GDM1 (cell line): ENCODE measurements around the gene ARHGAP22.

Source experiments
- DNase-seq: peaks from one replicate; lab custom pipeline; 2025; lab: John Stamatoyannopoulos, UW

The ARHGAP22 gene

DNA sequence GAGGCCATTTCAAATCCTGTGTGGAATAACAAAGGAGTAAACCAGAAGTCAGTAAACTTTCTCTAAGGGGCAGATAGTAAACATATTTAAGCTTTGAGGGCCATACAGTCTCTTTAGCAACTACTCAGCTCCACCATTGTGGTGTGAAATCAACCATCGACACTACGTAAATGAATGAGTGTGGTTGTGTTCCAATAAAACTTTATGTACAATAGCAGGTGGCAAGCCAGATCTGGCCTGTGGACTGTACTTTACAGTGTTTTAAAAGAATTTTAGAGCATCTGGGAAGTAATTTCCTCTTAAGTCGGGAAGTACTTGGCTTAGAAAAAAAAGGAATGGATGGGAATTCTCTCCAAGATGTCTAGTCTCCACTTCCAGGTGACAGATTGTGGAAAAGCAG, 71.3 kb downstream of the ARHGAP22 start:
- no peak for DNase-seq

GRCh38 chr10:48531486-48531885, 73.4 kb downstream of the ARHGAP22 start:
- DNase-seq, result no peak

DNA sequence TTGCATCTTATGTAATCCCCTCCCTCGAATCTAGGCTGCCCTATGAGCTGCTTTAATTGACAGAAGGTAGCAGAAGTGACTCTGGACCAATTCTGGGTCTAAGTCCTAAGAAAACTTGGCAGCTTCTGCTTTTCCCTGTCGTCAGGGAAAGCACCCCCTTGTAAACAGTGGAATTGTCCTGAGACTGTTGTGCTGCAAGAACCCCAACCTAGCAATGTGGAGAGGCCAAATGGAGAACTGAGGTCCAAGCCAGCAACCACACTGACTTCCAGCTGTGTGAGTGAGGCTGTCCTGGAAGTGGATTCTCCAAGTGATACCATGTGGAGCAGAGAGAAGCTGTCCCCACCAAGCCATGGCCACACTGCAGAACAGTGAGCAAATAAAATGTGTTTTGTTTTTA, 75.5 kb downstream of the ARHGAP22 start:
- DNase-seq, result no peak

GRCh38 chr10:48527756-48528155, 77.1 kb downstream of the ARHGAP22 start:
- no peak for DNase-seq

- DNase-seq, result no peak
Measured at GRCh38 chr10:48526846-48527505, 77.9 kb downstream of the ARHGAP22 start.

DNA sequence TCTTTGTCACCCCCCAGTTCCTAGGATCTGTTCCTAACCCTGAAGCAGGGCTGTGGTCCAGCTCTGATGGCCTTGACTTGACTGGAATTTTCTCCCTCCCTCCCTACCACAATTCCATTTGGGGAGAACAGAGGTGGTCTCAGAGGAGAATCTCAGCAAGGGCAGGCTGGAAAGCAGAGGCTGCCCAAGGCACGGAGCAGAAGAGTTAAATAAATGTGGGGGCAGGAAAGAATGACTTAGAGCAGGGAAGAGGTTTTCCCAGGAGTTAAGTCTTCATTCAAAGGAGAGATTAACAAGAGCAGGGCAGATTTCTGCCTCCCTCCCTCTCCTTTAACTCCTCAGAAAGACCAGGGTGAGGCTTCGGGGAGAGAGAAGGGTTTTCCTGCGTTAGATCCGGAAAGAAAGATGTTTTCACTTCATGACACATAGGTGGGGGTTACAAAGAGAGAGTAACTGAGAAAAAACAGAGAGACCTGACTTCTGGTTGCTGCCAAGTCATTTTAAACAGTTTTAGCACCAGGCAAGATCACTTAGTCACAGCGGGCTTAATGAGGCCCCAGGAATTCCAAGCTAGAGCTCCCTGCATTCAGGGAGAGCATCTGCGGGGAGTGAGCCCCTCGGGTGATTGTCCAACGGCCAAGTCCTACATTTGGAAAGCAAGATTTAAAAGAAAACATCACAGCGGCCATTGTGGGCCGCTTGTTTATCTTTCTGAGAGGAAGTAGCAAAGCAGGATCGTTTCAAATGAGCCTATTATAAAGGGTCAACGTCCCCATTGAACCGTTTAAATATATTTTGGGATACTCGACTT, 78.7 kb downstream of the ARHGAP22 start:
- DNase-seq, result no peak

DNA sequence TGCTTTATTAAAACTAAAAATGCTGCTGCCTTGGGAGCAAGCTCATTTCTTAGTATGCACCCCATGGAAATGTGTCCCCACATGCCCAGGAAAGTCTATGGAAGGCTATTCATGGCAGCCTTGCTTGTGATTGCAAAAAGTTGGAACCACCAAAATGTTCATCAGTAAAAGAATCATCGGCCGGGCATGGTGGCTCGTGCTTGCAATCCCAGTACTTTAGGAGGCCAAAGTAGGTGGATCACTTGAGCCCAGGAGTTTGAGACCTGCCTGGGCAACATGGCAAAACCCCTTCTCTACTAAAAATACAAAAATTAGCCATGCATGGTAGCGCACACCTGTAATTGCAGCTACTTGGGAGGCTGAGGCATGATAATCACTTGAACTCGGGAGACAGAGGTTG, 79.8 kb downstream of the ARHGAP22 start:
- DNase-seq, result no peak

- DNase-seq, result peak; percentile 68
Measured at GRCh38 chr10:48523820-48524758, 80.8 kb downstream of the ARHGAP22 start.

- DNase-seq, result no peak
Measured at GRCh38 chr10:48523212-48523819, 81.6 kb downstream of the ARHGAP22 start.

DNA sequence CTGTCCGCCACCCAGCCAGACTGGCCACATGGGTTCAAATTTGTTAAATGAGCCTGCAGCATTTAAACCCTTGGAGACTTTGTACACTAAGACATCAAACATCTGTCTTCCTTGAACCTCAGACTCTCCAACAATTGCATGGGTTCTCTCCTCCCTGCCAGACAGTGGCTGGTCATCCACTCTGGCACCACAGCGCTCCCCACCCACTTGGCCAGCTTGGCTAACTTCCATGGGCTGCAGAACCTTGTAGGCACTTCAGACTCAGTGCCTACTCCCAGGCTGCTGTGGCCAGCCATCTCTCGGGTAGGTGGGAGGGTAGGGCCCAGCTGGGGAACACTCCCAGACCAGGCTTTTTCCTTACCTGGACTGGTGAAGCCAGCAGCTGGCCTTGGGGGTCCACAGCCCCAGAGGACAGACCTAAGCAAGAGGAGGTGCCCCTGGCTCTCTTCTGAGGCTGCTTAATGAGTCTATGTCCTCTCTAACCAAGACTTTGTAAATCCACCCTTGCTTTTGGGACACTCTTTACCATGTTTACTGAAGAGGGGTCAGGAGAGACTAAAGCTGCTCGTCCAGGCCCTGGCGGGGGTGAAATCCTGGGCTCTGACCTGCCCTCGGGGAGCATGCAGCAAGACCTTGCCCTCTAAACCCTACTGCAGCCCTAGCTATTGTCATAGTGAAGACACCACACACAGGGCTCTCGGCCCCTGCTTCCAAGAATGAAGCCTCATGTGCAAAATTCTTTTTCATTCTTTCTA, 82.7 kb downstream of the ARHGAP22 start:
- no peak for DNase-seq

DNA sequence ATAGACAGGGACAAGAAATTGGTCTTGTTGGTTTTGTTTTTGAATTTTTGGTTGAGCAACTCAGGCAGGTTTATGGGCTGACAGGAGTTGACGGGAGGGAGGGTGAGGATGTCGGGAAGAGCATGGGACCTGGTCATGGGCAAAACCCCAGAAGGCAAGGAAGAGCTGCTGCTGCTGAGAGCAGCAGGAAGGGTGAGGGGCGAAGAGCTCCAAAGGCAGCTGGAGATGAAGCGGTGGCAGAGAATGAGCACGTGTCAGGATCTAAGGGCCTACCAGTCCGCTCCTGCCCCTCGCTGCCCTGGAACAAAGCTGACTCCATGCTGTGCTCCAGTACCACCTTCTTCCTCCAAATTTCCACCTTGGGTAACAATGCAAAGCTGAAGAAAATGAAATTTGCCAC, 84.3 kb downstream of the ARHGAP22 start:
- no peak for DNase-seq

- no peak for DNase-seq
Measured at GRCh38 chr10:48520184-48520506, 84.7 kb downstream of the ARHGAP22 start.

DNA sequence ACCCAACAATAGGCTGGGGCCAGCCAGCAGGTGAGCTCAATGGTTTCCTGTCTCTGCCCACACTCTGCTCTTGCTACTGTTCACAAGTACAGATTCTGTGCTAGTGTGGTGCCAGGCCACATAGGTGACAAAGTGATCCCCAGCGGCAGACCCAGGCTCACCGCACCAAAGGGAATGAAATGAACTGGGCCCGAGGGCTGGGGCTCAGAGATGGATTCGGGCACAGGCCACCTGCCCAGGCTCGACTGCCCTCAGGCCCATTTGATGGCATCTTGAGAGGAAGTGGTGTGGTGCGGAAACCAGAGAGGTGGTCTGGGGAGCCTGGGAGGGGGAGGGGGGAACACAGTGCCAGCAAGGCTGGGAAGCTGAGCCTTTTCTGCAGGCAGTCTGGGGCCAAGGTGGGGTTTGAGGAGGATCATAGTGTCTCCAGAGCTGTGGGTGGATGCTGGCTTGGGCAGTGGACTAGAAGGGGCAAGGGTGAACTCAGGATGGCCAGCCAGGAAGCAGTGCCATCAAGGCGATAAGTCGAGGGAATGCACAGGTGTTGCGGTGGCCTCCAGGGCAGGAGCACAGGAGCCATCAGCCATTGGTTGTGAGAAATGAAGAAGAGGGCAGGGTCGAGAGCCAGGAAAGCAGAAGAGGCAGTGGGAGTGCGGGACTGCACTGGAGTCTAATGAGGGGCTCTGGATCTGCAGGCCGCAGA, 85.2 kb downstream of the ARHGAP22 start:
- peak; percentile 33 for DNase-seq

GRCh38 chr10:48518986-48519385, 85.9 kb downstream of the ARHGAP22 start:
- DNase-seq, result no peak

DNA sequence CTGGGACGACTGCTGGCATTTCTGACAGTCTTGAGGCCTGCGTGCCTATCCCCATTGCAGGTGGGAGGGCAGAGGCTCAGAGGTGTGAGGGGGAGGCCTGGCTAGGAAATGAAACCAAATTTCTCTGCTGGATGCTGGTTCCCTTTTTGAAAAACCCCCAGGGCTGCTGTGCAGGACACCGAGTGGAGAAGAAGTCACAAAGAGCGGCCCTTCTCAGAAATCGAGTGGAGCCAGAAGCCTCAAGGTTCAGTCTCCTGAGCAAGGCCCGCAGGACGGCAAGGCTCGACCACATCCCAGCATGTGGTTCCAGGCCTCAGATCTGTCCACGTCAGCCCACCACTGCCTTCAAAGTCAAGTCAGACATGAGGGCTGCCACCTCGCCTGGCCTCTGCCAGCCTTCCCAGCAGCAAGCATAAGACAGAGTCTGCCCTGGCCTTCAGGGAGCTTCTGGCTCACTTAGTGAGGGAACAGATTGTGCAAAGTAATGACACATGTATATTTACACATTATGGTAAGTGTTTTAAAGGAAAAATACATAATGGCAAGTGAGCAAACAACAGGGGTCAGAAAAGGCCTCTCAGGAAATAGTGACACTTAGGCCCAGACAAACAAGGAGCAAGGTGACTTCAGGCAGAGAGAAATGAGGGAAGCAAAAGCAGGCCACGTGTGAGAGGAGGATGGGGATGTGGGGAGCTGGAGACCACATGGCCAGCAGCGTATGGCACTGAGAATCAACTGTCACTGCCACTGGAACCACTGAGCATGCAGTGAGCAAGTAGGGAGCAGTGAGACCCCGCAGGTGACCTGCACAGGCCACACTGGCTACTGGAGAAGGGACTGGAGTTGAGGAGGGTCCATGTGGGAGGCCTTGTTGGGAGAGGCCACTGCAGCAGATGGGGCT, 86.7 kb downstream of the ARHGAP22 start:
- DNase-seq, result peak; percentile 63

DNA sequence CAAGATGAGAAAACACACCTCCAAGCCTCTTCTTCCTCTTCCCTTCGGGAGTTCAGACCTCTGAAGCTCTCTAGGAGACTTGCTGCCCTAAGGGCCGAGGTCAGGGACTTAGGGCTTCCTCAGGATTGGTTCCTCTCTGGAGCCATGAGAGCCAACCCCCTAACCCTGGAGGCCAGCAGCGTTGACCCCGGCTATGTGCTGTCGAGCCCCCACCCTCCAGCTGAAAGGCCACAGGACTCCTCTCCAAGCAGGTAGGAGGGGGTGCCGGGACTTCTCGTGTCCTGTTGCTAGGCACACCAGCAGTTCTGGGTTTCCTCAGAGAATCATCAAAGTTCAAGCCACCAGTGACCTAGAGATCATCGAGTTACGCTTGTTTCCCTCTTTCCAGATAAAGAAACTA, 87.4 kb downstream of the ARHGAP22 start:
- no peak for DNase-seq

DNA sequence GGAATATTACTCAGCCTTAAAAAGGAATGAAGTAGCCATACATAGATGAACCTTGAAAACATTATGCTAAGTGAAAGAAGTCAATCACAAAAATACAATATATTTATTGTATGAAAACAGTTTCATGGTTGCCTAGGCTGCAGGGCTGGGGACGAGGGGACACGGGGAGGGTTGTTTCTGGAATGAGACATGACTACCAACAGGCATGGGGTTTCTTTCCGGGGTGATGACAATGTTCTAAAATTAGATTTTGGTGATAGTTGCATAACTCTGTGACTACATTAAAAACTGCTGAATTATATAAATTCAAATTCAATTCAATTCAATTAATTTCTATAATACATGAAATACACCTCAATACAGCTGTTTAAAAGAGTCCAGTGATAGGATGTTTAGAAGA, 88.0 kb downstream of the ARHGAP22 start:
- no peak for DNase-seq

DNA sequence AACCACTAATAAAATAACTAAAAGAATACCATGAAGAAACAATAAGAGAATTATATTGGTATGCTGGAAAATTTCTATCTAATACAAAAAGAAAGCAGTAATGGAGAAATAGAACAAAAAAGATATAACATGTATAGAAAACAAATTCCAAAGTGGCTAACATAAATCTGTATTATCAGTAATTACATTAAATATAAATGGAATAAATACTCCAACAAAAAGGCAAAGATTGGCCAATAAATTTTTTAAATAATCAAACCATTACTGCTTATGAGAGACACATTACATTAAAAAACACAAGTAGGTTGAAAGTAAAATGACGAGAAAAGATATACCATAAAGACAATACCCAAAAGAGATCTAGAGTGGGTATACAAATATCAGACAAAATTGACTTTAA, 90.0 kb downstream of the ARHGAP22 start:
- no peak for DNase-seq

- no peak for DNase-seq
Measured at GRCh38 chr10:48514255-48514654, 90.6 kb downstream of the ARHGAP22 start.

DNA sequence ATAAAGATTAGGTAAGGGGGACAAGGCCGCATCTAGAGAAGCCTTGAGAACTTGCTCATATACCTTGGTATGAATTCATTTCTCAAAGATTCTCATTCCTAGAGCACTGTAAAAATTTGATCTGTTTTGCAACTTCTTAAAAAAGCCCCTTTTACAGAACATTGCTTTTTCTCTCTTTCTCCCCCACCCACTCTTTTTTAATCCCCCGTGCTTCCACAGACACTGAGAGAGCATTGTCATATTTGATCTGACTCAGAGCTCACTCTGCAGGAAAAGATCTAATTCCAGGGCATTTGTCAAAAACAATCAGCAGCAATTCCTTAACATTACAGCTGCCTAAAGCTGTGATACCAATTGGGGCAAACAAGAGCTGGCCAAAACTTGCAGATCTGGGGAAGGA, 92.0 kb downstream of the ARHGAP22 start:
- no peak for DNase-seq
